GM18858 (cell line): ENCODE results near the gene SH3PXD2B.

Experiments
- ATAC-seq: cut with Tn5 transposase; IDR thresholded peaks from one replicate; pipeline ENCODE4 v1.9.1; 2021; ENCODE audit not compliant: unreplicated experiment

SH3PXD2B gene

GRCh38 chr5:172453986-172454357 is 353 bp downstream of the SH3PXD2B start:
- no peak for ATAC-seq

- no peak for ATAC-seq
Observed at GRCh38 chr5:172453206-172453985, 929 bp downstream of the SH3PXD2B start.

- no peak for ATAC-seq
Observed at GRCh38 chr5:172452398-172453205, 1.7 kb downstream of the SH3PXD2B start.

GRCh38 chr5:172451771-172452197 is 2.5 kb downstream of the SH3PXD2B start:
- ATAC-seq, result no peak

GRCh38 chr5:172450861-172451695 is 3.2 kb downstream of the SH3PXD2B start:
- ATAC-seq, result no peak

GRCh38 chr5:172450453-172450852 is 3.9 kb downstream of the SH3PXD2B start:
- no peak for ATAC-seq

GRCh38 chr5:172448999-172449398 is 5.3 kb downstream of the SH3PXD2B start:
- ATAC-seq, result no peak

GRCh38 chr5:172447646-172448365 is 6.5 kb downstream of the SH3PXD2B start:
- ATAC-seq, result no peak

GRCh38 chr5:172446336-172447051 is 7.8 kb downstream of the SH3PXD2B start:
- no peak for ATAC-seq

- ATAC-seq, result no peak
Observed at GRCh38 chr5:172445866-172446265, 8.5 kb downstream of the SH3PXD2B start.

GRCh38 chr5:172444626-172445365 is 9.5 kb downstream of the SH3PXD2B start:
- no peak for ATAC-seq

- ATAC-seq, result no peak
Observed at GRCh38 chr5:172444110-172444510, 10.2 kb downstream of the SH3PXD2B start.

GRCh38 chr5:172443441-172444109 is 10.8 kb downstream of the SH3PXD2B start:
- ATAC-seq, result no peak

GRCh38 chr5:172442592-172442991 is 11.7 kb downstream of the SH3PXD2B start:
- no peak for ATAC-seq

GRCh38 chr5:172441262-172441751 is 13.0 kb downstream of the SH3PXD2B start:
- ATAC-seq, result no peak

- ATAC-seq, result no peak
Observed at GRCh38 chr5:172440486-172440885, 13.8 kb downstream of the SH3PXD2B start.

- ATAC-seq, result no peak
Observed at GRCh38 chr5:172439785-172440477, 14.4 kb downstream of the SH3PXD2B start.

- ATAC-seq, result no peak
Observed at GRCh38 chr5:172438319-172438668, 16.0 kb downstream of the SH3PXD2B start.
